IPS DF 19.7 (cell line): Measurements from ENCODE around the gene NPR2.

ENCODE experiments used
- DNase-seq: peaks from one replicate; pipeline ENCODE4 v3.0.0-alpha.2; 2013; ENCODE audit warnings: low read depth, low spot score

NPR2 gene

GRCh38 chr9:35791297-35791921, at the start of gene NPR2:
NPR2 (plus strand) TSS chr9:35791591; CDS start chr9:35792409, 818 bp downstream.
- no peak for DNase-seq

DNA sequence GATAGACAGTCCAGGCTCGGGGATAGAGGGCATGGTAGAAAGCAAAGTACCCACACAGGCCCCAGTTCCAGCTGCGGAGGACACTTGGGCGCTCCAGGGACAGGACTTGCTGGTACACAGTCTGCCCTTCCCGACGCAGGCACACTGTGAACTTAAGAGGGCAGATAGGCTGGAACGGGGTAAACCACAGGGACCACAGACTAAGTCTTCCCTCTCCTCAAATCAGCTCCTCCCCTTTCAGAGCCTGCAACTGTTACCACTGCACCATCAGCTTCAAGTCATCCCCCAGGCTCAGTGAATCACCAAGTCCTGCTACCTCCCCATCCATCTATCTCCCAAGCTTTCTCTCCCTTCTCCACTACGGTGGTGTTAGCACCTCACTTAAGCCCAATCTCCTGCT, 49.7 kb upstream of the NPR2 start:
- DNase-seq: no peak

GRCh38 chr9:35743452-35743851, 47.9 kb upstream of the NPR2 start:
- DNase-seq: no peak

GRCh38 chr9:35743880-35744518, 47.4 kb upstream of the NPR2 start:
- DNase-seq: no peak

GRCh38 chr9:35745569-35745968, 45.8 kb upstream of the NPR2 start:
- DNase-seq: no peak

GRCh38 chr9:35746583-35746982, 44.8 kb upstream of the NPR2 start:
- no peak for DNase-seq

GRCh38 chr9:35748242-35748857, 43.0 kb upstream of the NPR2 start:
- DNase-seq: no peak

DNA sequence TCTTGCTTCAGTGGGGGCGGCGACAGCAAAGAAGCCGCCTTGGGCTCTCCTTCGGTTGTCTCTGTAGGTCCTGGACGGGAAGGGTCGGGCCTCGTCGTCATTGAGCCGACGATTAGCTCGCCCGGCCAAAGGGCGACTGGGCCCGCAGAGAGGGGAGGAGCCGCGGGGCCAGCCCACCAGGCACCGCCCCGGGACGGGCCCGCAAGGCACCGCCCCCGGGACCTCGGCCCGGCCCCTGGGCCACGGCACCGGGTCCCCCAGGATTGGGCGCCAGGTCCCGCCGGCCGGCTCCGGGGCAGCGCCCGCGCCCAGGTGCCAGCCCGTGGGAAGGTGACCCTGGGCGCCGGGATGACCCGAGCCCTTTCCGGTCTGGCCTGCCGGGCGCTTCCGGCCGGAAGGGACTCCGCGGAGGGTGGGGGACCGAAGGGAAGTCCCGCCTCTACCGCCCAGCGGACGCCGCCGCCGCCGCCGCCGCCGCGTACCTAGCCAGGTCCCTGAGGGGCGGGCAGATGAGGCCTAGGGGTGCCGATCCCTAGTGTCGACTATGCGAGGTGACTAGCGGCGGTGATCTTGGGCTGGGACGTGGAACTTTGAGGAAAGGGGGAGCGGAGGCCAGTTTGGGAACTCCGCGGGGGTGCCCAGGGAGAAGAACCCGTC, 42.4 kb upstream of the NPR2 start, which contains the start of the genes GBA2 and RGP1:
Gene GBA2 (minus strand): TSS at position 371 of the 657 bp plus-strand sequence. CDS start 524 bp downstream, outside the sequence.
Gene RGP1 (plus strand): TSS at position 430 of the 657 bp plus-strand sequence. CDS start 469 bp downstream, outside the sequence.
- DNase-seq: no peak

DNA sequence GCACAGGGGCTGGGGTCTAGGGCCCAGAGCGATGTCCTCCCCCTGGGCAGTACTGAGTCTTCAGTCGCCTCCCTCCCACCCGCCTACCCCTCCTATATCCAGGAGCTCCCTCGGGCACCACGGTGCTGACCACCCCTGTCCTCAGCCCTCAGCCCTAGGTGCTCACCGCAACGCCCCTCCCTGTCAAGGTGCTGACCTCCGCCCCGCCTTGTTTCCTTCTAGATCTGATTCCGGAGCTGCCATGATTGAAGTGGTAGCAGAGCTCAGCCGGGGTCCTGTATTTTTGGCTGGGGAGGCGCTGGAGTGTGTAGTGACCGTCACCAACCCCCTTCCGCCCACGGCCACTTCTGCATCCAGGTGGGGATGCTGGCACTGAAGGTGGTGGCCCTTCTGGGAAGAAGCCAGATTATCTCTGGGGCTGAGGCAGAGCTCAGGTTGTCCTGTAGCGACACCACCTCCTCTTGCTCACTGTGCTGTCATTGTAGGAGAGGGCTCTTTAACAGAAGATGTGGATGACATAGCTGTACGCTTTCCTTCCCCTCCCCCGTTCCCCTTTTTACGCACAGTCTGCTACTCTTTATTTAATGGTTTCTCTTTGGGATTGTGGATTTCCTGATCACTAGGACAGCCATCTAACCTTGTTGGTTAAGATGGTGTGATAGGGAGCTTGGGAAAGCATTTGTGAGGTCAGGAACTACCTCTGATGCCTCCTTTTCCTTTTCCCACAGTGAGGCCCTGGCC, 41.7 kb upstream of the NPR2 start:
- DNase-seq: no peak

- DNase-seq: no peak
These were observed 41.2 kb upstream of the NPR2 start for GRCh38 chr9:35750256-35750531.

- DNase-seq: no peak
These were observed 37.9 kb upstream of the NPR2 start for GRCh38 chr9:35753466-35753865.

DNA sequence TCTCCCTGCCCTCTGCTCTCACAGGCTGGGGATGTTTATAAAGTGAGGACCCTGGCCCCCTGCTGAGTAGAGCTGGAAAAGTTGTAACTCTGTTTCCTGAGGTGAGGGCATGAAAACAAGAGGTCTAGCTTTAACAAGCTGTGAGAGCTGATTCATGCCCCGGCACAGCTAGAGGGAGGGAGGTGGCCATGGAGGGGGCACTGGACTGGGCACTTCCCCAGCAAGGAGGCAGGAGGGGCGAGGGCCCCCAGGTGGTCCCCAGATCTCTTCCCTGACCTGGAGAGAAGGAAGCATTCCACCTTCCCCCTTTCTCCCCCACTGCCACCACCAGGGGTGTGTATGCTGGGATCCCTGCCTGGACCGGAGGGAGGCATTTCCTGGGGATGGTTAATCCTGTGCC, 37.1 kb upstream of the NPR2 start, which contains the start of gene MSMP:
Gene MSMP (minus strand): TSS at position 13 of the 400 bp plus-strand sequence. CDS start 147 bp downstream, outside the sequence.
- DNase-seq: no peak

DNA sequence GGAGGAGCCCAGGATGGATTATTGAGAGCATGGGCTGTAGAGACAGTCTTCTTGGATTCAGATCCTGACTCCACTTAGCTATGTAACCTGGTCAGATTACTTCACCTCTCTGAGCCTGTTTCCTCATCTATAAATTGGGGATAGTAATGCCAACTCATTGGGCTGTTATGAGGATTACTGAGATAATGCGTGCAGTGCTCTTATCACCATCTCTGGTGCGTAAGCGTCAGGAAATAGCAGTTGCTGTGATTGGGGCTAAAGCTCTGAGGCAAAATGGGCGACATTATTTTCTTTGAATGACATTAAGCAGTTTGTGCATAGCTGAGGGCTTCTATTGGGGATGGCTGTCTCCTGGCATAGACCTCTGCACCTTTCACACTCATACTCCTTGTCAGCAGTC, 36.3 kb upstream of the NPR2 start:
- no peak for DNase-seq

DNA sequence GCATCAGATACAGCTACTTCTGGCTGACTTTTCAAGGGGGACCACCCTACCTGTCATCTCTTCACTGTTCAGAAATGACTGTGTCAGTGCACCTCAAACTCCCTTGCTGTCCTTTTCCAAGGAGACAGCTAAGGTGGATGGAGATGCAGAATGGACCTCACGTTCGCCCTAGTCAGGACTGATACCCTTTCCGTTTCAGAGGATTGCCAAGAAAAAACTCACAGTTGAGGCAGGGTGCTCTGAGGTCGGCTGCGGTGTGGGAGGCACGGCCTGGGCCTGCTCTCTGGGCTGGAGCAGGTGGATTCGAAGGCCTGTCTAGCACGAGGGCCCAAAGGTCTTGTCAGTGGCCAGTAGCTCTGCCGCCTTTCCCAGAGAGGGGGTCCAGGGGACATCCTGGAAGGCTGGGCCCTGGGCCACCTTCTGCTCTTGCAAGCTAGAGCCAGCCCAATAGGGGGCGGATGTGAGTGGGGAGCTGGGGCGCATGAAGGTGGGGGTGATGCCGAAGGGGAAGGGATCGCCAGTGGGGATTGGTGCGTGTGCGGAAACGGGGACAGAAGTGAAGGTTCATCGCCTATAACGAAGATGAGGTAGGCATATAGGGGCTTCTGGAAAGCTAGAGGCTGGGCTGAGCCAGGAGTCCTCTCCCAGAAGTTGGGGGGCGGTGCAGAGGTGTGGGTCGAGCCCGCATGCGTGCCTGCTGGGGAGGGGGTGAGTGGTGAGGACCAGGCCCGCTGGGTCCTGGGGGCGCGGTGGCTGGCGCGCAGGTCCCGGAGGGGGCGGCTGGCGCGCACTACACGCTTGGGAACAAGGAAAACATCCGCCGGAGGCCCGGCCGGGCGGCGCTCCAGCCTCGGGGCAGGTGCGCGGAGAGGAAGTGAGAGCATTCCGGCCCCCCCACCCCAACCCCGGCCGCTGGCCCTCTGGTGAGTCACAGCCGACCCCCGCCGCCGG, 34.8 kb upstream of the NPR2 start:
- DNase-seq: no peak

- no peak for DNase-seq
These were observed 34.0 kb upstream of the NPR2 start for GRCh38 chr9:35757226-35757891.

DNA sequence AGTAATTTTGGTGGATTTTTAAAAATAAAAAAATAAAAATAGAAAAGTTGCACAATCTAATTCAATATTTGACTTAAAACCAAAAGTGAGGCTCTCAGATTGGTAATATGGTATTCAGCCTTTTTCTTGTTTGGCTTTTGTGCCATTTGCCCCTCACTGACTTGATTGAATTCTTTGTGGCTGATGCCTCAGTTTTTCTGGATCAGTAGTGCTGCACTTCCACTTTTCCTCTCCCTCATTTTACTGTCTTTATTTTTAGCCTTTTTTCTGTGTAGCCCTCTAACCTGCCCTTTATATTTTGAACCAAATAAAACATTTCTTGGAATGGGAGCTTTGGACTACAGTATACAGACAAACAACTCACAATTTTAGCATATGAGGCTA, 33.5 kb upstream of the NPR2 start:
- DNase-seq: no peak

DNA sequence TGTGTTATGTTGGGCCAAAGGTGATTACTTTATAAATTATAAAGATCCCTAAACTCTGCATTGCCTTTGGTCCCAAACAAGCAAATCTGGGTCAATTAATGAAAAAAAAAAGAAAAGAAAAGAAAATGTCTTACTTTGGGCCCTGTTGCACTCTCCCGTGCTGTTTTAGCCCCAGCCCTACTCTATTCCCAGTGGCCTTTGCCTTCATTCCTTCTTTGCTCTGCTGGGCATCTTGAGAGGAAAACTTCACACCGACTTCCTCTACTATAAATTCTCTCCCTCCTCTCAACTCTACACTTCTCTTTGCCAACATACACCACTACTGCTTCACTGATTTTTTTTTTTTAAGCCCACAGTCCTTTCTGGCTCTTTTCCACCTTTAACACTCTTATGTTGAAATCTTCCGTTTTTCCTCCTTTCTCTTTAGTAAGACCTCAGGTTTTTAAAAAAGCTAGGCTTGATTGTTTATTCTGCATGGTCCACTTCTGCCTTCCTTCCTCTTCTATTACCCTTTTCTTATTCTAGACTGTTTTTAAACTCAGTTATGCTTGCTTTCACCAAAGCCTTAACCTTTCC, 32.8 kb upstream of the NPR2 start:
- no peak for DNase-seq

DNA sequence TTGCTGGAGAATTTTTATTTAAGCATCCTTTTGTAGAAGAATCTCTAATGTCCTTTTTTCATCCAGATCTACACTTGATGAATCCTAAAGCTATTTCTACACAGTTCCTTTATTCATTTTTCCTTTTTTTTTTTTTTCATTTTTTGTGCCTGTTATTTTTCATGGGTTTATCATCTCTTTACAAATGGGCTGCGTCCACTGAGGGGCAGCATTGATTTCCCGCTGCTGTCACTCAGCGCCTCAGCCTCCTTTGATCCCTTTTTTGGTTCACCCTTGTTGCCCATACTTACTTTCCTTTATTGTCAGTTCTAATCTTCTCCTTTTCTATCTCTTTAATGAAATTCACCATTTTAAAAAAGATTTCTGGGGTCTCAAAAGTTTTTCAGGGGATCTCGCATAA, 31.6 kb upstream of the NPR2 start:
- DNase-seq: no peak

DNA sequence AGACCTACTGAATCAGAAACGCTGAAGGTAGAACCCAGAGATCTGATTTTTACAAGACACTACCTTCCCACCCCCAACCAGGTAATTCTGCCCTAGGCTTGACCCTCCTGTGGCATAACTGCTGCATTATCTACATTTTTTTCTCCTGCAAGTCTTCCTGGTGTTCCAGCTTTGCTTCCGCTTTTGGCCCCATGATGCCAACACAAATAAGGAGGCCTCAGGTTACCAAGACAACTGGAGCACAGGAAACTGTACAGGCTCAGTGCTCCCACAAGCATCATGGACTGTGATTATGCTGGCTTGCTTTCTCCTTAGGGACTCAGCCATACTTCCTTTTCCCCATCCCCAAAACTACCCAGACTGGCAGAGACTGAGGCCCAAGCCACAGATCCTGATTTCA, 30.7 kb upstream of the NPR2 start:
- no peak for DNase-seq

DNA sequence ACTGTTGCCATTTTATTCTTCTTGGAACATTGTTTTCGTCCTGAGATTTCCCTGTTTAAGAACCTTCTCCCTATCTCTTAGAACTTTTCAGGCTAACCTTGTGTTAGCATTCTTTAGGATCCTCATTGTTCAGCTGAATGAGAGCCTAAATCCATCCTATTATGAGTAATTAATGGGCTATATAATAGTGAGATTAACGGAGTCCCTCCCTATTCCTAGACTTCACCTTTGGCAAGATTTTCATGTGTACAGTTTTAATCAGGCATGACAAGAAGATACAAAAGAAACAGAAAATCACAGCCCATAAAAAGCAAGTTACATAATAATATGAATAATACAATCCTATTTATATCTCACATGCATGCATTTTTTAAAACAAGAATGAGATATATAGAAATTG, 28.2 kb upstream of the NPR2 start:
- no peak for DNase-seq
